Astrocyte of the spinal cord (primary cell): ENCODE results near the gene POLR3E.

ENCODE experiments used
- DNase-seq: peaks from one replicate; pipeline ENCODE4 v3.0.0; 2011; ENCODE audit warnings: low read depth, low spot score
- H3K4me3 ChIP-seq: 2 replicates; pipeline ENCODE4 v1.5.1; 2011; ENCODE audit warnings: low read depth, mild to moderate bottlenecking, low read length, moderate library complexity
- CTCF ChIP-seq: IDR thresholded peaks from 2 replicates; pipeline ENCODE4 v1.5.1; 2012; ENCODE audit warnings: low read depth, mild to moderate bottlenecking, low read length, inconsistent platforms
- in situ Hi-C: cut with HindIII; loops from 2 replicates; pipeline ENCODE4 v1.10.0; 2017; ENCODE audit warnings: low sequenced_read_pairs

POLR3E gene

GRCh38 chr16:22321340-22322001 is 24.3 kb downstream of the POLR3E start:
- TF ChIP-seq CTCF, result peak; percentile 82
- in situ Hi-C loops, result no loop called here
- DNase-seq, result peak; percentile 69
- H3K4me3 ChIP-seq, result no peak overlapping the region

- no peak overlapping the region for H3K4me3 ChIP-seq
- TF ChIP-seq CTCF, result no peak
- DNase-seq, result no peak
- in situ Hi-C loops, result no loop called here
These were observed 24.8 kb downstream of the POLR3E start for GRCh38 chr16:22322021-22322471.

GRCh38 chr16:22322741-22323140 is 25.5 kb downstream of the POLR3E start:
- TF ChIP-seq CTCF, result no peak
- DNase-seq, result no peak
- no peak overlapping the region for H3K4me3 ChIP-seq
- in situ Hi-C loops, result no loop called here

- in situ Hi-C loops, result no loop called here
- TF ChIP-seq CTCF, result no peak
- no peak overlapping the region for H3K4me3 ChIP-seq
- no peak for DNase-seq
These were observed 26.2 kb downstream of the POLR3E start for GRCh38 chr16:22323173-22323958.

- no peak for DNase-seq
- H3K4me3 ChIP-seq, result no peak overlapping the region
- in situ Hi-C loops, result no loop called here
- TF ChIP-seq CTCF, result no peak
These were observed 27.0 kb downstream of the POLR3E start for GRCh38 chr16:22323959-22324786.

GRCh38 chr16:22324787-22325597 is 27.8 kb downstream of the POLR3E start:
- no peak for DNase-seq
- no peak for TF ChIP-seq CTCF
- H3K4me3 ChIP-seq, result no peak overlapping the region
- in situ Hi-C loops, result no loop called here
